ENCODE results near the gene NBPF1.
"Not testable (repeated sequence)": the region's sequence is repeated elsewhere in the genome, so short reads cannot be mapped to it uniquely, and the experiment has no call there.

NBPF1 gene

GRCh38 chr1:16607853-16608815, 5.2 kb downstream of the NBPF1 start:
- DNase-seq: not testable (repeated sequence)

GRCh38 chr1:16607433-16607851, 5.9 kb downstream of the NBPF1 start:
- no peak for DNase-seq

DNA sequence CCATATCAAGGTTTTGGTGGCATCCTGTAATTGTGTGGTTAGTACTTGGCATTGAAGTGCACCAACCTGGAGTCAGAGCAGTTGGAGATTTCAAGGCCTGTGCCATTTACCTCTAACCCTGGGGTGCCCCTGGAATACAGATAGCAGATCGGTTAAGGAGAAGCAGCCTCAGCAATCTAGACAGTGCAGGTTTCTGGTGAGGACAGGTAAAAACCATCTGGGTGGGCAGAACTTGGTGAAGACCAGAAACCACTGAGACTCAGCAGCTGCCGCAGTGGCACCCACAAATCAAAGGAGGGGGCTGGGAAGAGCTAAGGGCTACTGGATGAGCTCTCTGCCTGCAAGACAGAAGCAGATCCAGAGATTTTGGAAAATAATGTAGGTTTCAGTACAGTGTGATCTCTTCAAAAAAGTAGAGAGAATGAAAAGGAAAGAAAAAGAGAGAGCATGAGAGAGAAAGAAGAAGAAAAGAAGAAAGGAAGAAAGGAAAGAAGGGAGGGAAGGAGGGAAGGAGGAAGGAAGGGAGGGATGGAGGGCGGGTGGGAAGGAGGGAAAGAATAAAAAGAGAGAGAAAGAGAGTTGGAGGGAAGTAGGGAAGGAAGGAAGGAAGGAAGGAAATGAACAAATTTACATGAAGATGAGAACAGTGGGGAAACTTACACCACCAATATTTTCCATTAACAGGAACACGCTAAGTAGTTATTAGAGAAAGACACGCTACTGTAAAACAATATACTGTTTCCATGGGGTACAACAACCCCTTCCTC, 6.5 kb downstream of the NBPF1 start:
- DNase-seq: not testable (repeated sequence)

- no peak for DNase-seq
Observed at GRCh38 chr1:16605532-16606505, 7.5 kb downstream of the NBPF1 start.

DNA sequence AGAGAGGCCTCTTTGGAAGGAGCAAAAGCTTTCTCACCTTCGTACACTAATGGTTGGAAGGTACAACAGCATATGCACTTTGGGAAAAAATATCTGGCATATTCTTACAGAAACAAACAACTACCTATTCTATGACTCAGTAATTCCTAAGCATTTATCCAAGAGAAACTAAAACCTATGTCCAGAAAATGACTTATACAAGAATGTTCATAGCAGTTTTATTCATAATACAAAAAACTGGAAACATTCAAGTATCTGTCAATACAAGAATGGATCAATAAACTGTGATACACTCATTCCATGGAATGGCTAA, 8.2 kb downstream of the NBPF1 start:
- DNase-seq: no peak

DNA sequence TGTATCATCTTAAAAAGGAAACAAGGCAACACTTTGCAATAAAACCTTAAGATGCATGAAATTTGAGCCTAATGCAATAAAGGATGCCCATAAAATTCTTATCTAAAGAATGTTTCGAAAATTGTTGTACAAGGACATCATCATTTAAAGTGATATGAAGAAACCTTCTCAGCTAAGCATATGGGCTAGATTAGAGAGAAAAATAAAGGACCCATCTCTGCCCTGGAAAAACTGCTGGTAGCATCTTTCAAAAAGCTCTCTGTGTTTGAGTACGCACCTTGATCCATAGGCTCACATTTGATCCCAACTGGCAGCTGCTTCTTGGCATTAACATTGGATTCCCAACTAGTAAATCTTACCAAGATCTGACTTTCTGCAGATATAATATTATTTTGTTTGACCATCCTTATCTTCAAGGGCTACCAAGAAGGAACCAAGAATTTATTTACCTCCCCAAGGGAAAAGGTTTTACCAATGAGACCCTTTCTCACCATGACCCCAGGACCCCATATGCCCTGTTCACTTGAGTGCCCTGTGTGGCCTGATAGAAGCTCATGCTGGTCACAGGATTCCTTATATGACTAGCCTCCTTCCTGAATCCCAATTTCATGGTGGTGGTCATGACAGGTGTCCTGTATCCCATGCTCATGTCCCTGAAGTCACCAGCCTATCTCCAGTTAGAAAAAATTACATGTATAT, 8.7 kb downstream of the NBPF1 start:
- DNase-seq: not testable (repeated sequence)

GRCh38 chr1:16603623-16604022, 9.7 kb downstream of the NBPF1 start:
- not testable (repeated sequence) for DNase-seq

GRCh38 chr1:16602336-16603011, 10.9 kb downstream of the NBPF1 start:
- not testable (repeated sequence) for DNase-seq

DNA sequence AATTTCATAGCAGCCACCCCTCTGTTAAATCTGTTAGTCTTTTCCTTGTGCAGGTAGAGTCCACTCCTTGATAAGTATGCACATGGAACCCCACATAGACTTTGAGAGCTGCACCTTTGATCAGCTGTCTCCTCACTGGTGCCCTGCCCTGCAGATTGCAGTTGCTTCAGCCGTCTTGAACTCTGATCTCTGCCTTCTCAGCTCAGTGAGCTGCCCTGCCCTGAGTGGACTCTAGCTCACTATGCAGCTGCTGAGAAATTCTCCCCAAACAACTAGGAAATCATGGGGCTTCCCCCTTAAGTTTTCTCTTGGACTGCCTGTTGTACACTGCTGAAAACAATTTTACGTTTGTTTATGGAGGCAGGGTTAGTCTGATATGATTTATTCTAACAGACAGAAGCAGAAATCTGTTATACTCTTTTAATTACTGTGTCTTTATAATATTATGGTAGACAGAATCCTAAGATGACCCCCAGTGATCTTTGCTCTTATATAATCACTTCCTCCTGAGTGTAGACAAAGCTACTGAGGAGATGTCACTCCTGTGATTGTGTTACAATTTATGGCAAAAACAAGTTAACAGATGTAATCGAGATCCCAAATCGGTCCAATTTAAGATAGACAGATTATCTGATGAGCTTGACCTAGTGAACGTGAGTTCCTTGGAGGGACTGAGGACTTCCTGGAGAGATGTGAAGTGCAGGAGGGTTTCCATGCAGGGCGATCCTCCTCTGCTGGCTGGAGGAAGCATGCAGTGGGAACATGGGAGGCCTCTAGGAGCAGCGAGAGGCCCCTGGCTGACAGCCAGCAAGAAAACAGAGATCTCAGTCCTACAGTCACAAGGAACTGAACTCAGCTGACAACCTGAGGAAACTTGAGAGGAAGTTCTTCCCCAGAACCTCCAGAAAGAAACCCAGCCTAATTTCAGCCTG, 12.2 kb downstream of the NBPF1 start:
- not testable (repeated sequence) for DNase-seq

DNA sequence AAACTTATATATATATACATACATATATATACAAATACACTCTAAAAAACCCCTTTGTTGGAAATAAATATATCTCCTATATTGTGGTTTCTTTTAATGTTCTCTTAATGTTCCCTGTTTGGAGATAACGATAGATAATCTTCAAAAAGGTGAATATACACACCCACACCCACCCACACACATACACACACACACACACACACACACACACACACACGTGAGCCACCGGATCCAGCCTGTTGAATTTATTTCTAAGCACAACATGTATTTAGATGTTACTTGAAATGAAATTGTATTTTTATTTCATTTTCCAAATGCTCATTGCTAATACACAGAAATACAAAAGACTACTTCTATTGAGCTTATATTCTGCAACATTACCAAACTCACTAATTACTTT, 14.0 kb downstream of the NBPF1 start:
- DNase-seq: not testable (repeated sequence)

- not testable (repeated sequence) for DNase-seq
Observed at GRCh38 chr1:16595216-16595615, 18.1 kb downstream of the NBPF1 start.

DNA sequence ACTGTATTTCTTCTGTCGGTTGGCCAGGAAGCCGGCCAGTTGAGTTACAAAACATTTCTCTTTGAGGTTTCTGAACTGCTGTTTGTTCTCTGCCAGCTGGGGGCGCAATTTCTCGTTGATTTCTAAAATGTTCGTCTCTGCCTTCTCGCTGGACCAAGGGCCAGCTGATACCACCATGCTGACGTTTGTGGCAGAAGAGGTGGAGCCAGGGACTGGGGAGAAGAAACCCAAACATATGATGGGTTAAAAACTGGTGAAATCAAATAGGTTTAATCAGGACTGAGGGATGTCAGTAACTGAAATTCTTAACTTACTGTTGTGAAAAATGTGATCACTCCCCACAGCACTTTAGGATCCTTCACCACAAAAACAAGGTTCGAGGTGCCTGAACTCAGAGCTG, 21.5 kb downstream of the NBPF1 start:
- not testable (repeated sequence) for DNase-seq

DNA sequence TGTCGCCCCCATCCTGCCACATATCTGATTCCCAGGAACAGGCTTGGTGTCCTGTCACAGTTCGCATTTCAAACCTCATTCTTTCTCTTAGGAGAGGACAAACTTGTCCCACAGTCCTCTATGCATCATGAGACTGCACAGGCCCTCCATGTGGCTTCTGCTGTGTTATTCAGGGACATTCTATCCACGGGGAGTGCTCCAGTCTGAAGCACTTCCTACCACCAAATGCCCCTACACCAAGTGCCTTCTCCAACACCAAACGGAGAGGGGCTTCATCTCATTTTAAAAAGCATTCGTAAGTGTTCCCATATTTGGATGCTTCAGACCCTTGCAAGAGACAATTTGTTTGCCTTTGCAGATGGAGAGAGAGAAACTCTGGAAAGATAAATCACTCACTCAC, 25.3 kb downstream of the NBPF1 start:
- not testable (repeated sequence) for DNase-seq

GRCh38 chr1:16587639-16588038, 25.7 kb downstream of the NBPF1 start:
- not testable (repeated sequence) for DNase-seq

DNA sequence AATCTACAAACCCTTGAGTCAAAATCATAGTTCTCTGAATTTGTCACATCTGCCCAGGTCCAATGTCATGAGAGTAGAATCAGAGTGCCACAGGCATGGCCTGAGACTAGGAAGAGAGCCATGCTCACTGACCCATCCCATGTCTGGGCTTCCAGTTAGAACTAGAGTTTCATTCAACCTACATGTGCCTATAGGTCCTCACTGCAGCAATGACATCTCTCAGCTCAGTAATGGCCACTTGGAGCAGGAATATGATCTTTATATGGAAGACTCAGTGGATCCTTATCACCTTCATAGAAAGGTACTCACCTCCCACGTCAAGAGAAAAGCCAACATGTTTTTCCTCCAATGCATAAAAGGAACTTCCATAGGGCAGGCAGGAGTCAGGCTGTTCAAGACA, 48.0 kb downstream of the NBPF1 start:
- DNase-seq: not testable (repeated sequence)

GRCh38 chr1:16561035-16561434, 52.3 kb downstream of the NBPF1 start:
- not testable (repeated sequence) for DNase-seq

GRCh38 chr1:16560498-16560897, 52.9 kb downstream of the NBPF1 start:
- DNase-seq: not testable (repeated sequence)

GRCh38 chr1:16559688-16560087, 53.7 kb downstream of the NBPF1 start:
- DNase-seq: not testable (repeated sequence)

- DNase-seq: not testable (repeated sequence)
Observed at GRCh38 chr1:16557034-16557433, 56.3 kb downstream of the NBPF1 start.
